WTC11 (cell line): ENCODE measurements around the gene SYNJ2.

Source experiments
- ATF2 ChIP-seq: sonication (generic); formaldehyde crosslinking; IDR thresholded peaks from 2 replicates; pipeline ENCODE4 v1.8.1; 2022; ENCODE audit warnings: low read depth, missing genetic modification reagents, borderline replicate concordance
- CTCF ChIP-seq: fragments of 200-600 bp; IDR thresholded peaks from 2 replicates; pipeline ENCODE4 v1.8.0; 2022; ENCODE audit warnings: antibody characterized with exemption
- E2F1 ChIP-seq: sonication (generic); formaldehyde crosslinking; IDR thresholded peaks from 2 replicates; pipeline ENCODE4 v1.8.0; 2022; ENCODE audit warnings: mild to moderate bottlenecking, missing genetic modification reagents
- ESRRA ChIP-seq: sonication (generic); formaldehyde crosslinking; IDR thresholded peaks from 2 replicates; pipeline ENCODE4 v1.8.1; 2022; ENCODE audit warnings: mild to moderate bottlenecking, missing genetic modification reagents, borderline replicate concordance
- ETV6 ChIP-seq: sonication (generic); formaldehyde crosslinking; IDR thresholded peaks from 2 replicates; pipeline ENCODE4 v1.8.1; 2022; ENCODE audit warnings: mild to moderate bottlenecking, missing genetic modification reagents
- PRDM15 ChIP-seq: sonication (generic); formaldehyde crosslinking; IDR thresholded peaks from 2 replicates; pipeline ENCODE4 v1.8.0; 2022; ENCODE audit warnings: missing genetic modification reagents
- PREB ChIP-seq: sonication (generic); formaldehyde crosslinking; IDR thresholded peaks from 2 replicates; pipeline ENCODE4 v1.8.1; 2022; ENCODE audit warnings: mild to moderate bottlenecking, missing genetic modification reagents, moderate library complexity, borderline replicate concordance
- SMAD3 ChIP-seq: sonication (generic); formaldehyde crosslinking; IDR thresholded peaks from 2 replicates; pipeline ENCODE4 v1.8.0; 2022; ENCODE audit warnings: missing genetic modification reagents, mild to moderate bottlenecking, borderline replicate concordance
- STAT6 ChIP-seq: sonication (generic); formaldehyde crosslinking; conservative IDR thresholded peaks from 2 replicates; pipeline ENCODE4 v1.8.1; 2023; ENCODE audit warnings: mild to moderate bottlenecking, low read depth, missing genetic modification reagents, moderate library complexity
- TCF7 ChIP-seq: sonication (generic); formaldehyde crosslinking; IDR thresholded peaks from 2 replicates; pipeline ENCODE4 v1.8.0; 2022; ENCODE audit warnings: mild to moderate bottlenecking, low read depth, missing genetic modification reagents, moderate library complexity
- USF2 ChIP-seq: sonication (generic); formaldehyde crosslinking; IDR thresholded peaks from 2 replicates; pipeline ENCODE4 v1.8.1; 2023; ENCODE audit warnings: mild to moderate bottlenecking, missing genetic modification reagents, moderate library complexity
- ZNF425 ChIP-seq: fragments of 250-450 bp; sonication (Bioruptor Pico); conservative IDR thresholded peaks from 2 replicates; pipeline ENCODE4 v1.9.0; 2021; ENCODE audit warnings: mild to moderate bottlenecking
- ZNF512 ChIP-seq: sonication (generic); formaldehyde crosslinking; IDR thresholded peaks from 2 replicates; pipeline ENCODE4 v1.8.1; 2022; ENCODE audit warnings: missing genetic modification reagents, borderline replicate concordance

- TF ChIP-seq E2F1, result no peak
- TF ChIP-seq ATF2 (CRISPR knock-in tag), result no peak
- TF ChIP-seq CTCF, result no peak
- TF ChIP-seq PRDM15 (CRISPR knock-in tag), result no peak
- no peak for TF ChIP-seq STAT6 (CRISPR knock-in tag)
- no peak for TF ChIP-seq ZNF512
- TF ChIP-seq SMAD3 (CRISPR knock-in tag), result no peak
- no peak for TF ChIP-seq ESRRA (CRISPR knock-in tag)
- no peak for TF ChIP-seq TCF7
- no peak for TF ChIP-seq ETV6
- no peak for TF ChIP-seq ZNF425 (CRISPR knock-in tag)
- TF ChIP-seq USF2 (CRISPR knock-in tag), result no peak
- TF ChIP-seq PREB (CRISPR knock-in tag), result no peak
Measured at GRCh38 chr6:158070513-158070912, 88.8 kb downstream of the SYNJ2 start.
